ENCODE results near the gene NME7. TPM values are rescaled to one million over a fixed set of nuclear protein-coding genes. Genes with fewer than 3 reads are reported as not detected.

The NME7 gene
- total RNA-seq, 1 experiment from 2014 or later: 9.0 TPM

DNA sequence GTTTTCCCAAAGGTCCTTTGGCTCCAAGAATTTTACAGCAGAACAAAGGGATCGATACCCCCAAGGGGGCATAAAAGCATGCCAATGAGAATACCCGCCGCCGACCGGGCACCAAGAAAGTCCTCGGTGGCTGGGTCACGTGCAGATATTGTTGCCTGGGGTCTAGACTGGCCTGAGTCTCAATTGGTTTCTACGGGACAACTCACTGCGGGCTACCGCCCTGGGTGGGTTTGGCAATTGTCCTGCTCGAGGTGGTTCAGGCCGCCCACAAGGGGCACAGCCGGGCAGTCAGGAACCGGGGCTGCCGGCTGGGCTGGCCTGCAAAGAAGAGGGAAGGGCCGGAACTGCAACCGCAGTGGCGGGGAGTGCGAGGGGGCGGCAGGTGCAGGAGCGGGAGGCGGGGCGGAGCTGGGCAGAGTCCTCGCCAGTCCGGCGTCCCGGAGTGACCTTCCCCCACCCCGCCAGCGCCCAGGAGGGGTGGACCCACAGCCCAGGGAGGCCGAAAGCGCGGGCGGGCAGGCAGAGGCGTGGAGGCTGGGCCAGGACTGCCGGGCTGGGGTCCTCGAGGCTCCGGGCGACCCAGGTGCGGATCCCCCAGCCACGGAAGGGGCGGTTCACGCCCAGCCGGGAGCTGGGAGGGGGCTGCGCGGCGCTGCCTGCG lies 262.0 kb downstream of the NME7 start:
- peaks cover 29% of the 10 kb centered on the region for H3K4me1 Mint-ChIP-seq (ENCODE audit: low read depth, unreplicated experiment)
- TF ChIP-seq, protein P1, sequence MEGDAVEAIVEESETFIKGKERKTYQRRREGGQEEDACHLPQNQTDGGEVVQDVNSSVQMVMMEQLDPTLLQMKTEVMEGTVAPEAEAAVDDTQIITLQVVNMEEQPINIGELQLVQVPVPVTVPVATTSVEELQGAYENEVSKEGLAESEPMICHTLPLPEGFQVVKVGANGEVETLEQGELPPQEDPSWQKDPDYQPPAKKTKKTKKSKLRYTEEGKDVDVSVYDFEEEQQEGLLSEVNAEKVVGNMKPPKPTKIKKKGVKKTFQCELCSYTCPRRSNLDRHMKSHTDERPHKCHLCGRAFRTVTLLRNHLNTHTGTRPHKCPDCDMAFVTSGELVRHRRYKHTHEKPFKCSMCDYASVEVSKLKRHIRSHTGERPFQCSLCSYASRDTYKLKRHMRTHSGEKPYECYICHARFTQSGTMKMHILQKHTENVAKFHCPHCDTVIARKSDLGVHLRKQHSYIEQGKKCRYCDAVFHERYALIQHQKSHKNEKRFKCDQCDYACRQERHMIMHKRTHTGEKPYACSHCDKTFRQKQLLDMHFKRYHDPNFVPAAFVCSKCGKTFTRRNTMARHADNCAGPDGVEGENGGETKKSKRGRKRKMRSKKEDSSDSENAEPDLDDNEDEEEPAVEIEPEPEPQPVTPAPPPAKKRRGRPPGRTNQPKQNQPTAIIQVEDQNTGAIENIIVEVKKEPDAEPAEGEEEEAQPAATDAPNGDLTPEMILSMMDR (IDR thresholded peaks at IDR 0.05; ENCODE audit: insufficient read depth in 1 of 2, low read depth in 1 of 2, low read length in 1 of 2, severe bottlenecking in 1 of 2, unreplicated experiment in 1 of 2): peak; percentile 17 to 38
- no TSS peak for BruUV-seq (replicated peaks)
- peak overlapping the region; percentile 97 for H3K27ac Mint-ChIP-seq (ENCODE audit: unreplicated experiment)
- H3K27me3 Mint-ChIP-seq (ENCODE audit: insufficient read depth, unreplicated experiment): no peaks in the 10 kb centered on the region
- CTCF ChIA-PET: interaction anchor here (0.7 to 0.9 kb wide), 4 partner anchors 9 to 502 kb away, joined by 3 to 4 read pairs (median 3); partner anchors contain the start of gene BLZF1
- H3K9me3 Mint-ChIP-seq (ENCODE audit: unreplicated experiment): no peaks in the 10 kb centered on the region
- H3K4me1 ChIP-seq: peaks cover 54% of the 10 kb centered on the region
- H3K4me3 Mint-ChIP-seq (ENCODE audit: unreplicated experiment): peak overlapping the region; percentile 99
- intact Hi-C loops (cut with micrococcal nuclease; ENCODE audit: unreplicated experiment): loop anchor here (1.0 to 10.0 kb wide), 3 partner anchors 198 to 471 kb away; no protein-coding TSS in a partner anchor
- H3K27me3 ChIP-seq (replicated peaks; ENCODE audit: control insufficient read depth, insufficient read depth, low read length): no peaks in the 10 kb centered on the region
- peaks cover 47% of the 10 kb centered on the region for H3K36me3 Mint-ChIP-seq (ENCODE audit: insufficient read depth, unreplicated experiment)
- DNase-seq: peak; percentile 95 to 97
- H3K9me3 ChIP-seq: no peaks in the 10 kb centered on the region
- POLR2A ChIA-PET: interaction anchor here (0.6 kb wide), 1 partner anchor 102 kb away, joined by 4 read pairs; no protein-coding TSS in a partner anchor
- H3K4me3 ChIP-seq (ENCODE audit: low read depth, low read length): peak overlapping the region; percentile 99
- H3K36me3 ChIP-seq (ENCODE audit: control insufficient read depth, insufficient read depth, low read length): no peaks in the 10 kb centered on the region

DNA sequence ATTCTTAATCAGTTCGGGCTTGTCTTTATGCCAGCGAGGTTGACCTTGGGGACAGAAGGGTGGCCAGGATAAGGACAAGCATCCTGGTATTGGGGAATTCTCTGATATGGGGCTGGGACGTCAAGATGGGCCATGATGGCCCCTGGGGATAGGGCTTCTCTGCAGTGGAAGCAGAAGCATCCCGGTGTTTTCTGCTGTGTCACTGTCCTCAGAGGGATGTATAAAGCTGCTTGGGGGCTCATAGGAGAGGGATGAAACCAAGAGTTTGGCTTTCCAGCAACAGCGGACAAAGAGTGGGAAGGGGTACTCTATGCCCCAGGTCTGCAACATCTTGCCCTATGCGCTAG lies 262.5 kb downstream of the NME7 start:
- Histone ChIP-seq H3K9me3 (no peaks in the 10 kb centered on the region), H3K36me3 (ENCODE audit: control insufficient read depth, insufficient read depth, low read length) (no peaks in the 10 kb centered on the region; the same call in 1 of the 2 replicates), H3K4me1 (peaks cover 54% of the 10 kb centered on the region), H3K4me3 (ENCODE audit: low read depth, low read length) (peak overlapping the region; percentile 99), H3K27me3 (replicated peaks; ENCODE audit: control insufficient read depth, insufficient read depth, low read length) (no peaks in the 10 kb centered on the region)
- DNase-seq: no peak
- H3K36me3 Mint-ChIP-seq (ENCODE audit: insufficient read depth, unreplicated experiment): peaks cover 42% of the 10 kb centered on the region
- peak overlapping the region; percentile 99 for H3K4me3 Mint-ChIP-seq (ENCODE audit: unreplicated experiment)
- no peaks in the 10 kb centered on the region for H3K9me3 Mint-ChIP-seq (ENCODE audit: unreplicated experiment)
- intact Hi-C loops (cut with micrococcal nuclease; ENCODE audit: unreplicated experiment): loop anchor here (5.0 to 10.0 kb wide), 2 partner anchors 353 to 470 kb away; no protein-coding TSS in a partner anchor
- ChIA-PET CTCF (no interaction called here), POLR2A (interaction anchor here (1.2 kb wide), 1 partner anchor 198 kb away, joined by 3 read pairs; no protein-coding TSS in a partner anchor)
- TF ChIP-seq, protein P1 (IDR thresholded peaks at IDR 0.05; ENCODE audit: insufficient read depth in 1 of 2, low read depth in 1 of 2, low read length in 1 of 2, severe bottlenecking in 1 of 2, unreplicated experiment in 1 of 2): no peak
- H3K27me3 Mint-ChIP-seq (ENCODE audit: insufficient read depth, unreplicated experiment): no peaks in the 10 kb centered on the region
- BruUV-seq (replicated peaks): TSS peak; percentile 40
- peaks cover 30% of the 10 kb centered on the region for H3K4me1 Mint-ChIP-seq (ENCODE audit: low read depth, unreplicated experiment)
- peak overlapping the region; percentile 97 for H3K27ac Mint-ChIP-seq (ENCODE audit: unreplicated experiment)

DNA sequence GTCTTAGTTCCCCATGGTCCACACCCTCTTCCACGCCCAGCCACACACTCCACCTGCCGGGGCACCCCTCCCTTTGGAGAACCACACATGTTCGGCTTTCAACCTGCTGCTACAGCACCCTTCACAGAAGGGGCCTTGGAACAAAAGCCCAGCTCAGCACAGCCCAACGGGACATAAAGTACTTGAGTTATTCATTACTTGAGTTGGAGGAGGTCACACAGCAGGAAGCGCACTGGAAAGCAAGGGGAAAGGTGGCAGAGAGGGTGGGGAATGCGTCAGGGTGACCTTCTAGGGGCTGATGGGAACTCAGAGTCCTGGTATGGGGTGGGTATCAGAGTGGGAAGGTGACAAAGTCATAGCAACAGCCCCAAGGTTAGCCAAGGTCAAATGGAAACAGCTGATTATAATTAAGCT lies 264.1 kb downstream of the NME7 start:
- H3K27me3 ChIP-seq (replicated peaks; ENCODE audit: control insufficient read depth, insufficient read depth, low read length): no peaks in the 10 kb centered on the region
- H3K4me1 ChIP-seq: peaks cover 66% of the 10 kb centered on the region
- POLR2A ChIA-PET: no interaction called here
- BruUV-seq (replicated peaks): no TSS peak
- H3K4me3 ChIP-seq (ENCODE audit: low read depth, low read length): no peak overlapping the region
- Mint-ChIP-seq H3K36me3 (ENCODE audit: insufficient read depth, unreplicated experiment) (peaks cover 26% of the 10 kb centered on the region), H3K4me3 (ENCODE audit: unreplicated experiment) (no peak overlapping the region), H3K27ac (ENCODE audit: unreplicated experiment) (no peak overlapping the region), H3K4me1 (ENCODE audit: low read depth, unreplicated experiment) (peaks cover 30% of the 10 kb centered on the region), H3K27me3 (ENCODE audit: insufficient read depth, unreplicated experiment) (no peaks in the 10 kb centered on the region), H3K9me3 (ENCODE audit: unreplicated experiment) (no peaks in the 10 kb centered on the region)
- intact Hi-C loops (cut with micrococcal nuclease; ENCODE audit: unreplicated experiment): loop anchor here (10.0 kb wide), 1 partner anchor 469 kb away; no protein-coding TSS in a partner anchor
- TF ChIP-seq, protein P1 (IDR thresholded peaks at IDR 0.05; ENCODE audit: insufficient read depth in 1 of 2, low read depth in 1 of 2, low read length in 1 of 2, severe bottlenecking in 1 of 2, unreplicated experiment in 1 of 2): no peak
- no peak for DNase-seq
- H3K9me3 ChIP-seq: no peaks in the 10 kb centered on the region
- CTCF ChIA-PET: no interaction called here
- no peaks in the 10 kb centered on the region; the same call in 1 of the 2 replicates for H3K36me3 ChIP-seq (ENCODE audit: control insufficient read depth, insufficient read depth, low read length)
